SIG-M5 treated with dmso at 0.1 percent for 504 hours (cell line): ENCODE results near the gene ZNF862.
"Not testable (repeated sequence)": the region's sequence is repeated elsewhere in the genome, so short reads cannot be mapped to it uniquely, and the experiment has no call there.

ENCODE experiments used
- DNase-seq: peaks from one replicate; lab custom pipeline; 2025; ENCODE audit not compliant: unreplicated experiment; lab: John Stamatoyannopoulos, UW

Gene ZNF862

DNA sequence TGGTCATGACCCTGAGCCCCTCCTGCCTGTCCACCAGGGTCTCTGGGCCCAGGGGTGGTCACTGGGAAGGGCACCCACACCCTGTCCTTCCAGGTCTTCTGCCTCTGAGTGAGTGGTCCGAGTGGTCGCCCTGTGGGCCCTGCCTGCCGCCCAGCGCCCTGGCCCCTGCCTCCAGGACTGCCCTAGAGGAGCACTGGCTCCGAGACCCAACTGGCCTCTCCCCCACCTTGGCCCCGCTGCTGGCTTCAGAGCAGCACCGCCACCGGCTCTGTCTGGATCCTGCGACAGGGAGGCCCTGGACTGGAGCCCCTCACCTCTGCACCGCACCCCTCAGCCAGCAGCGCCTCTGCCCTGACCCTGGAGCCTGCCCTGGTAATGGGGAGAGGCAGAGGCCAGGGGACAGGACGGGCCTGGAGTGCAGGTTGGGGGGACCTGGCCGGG lies 13.9 kb upstream of the ZNF862 start:
- no peak for DNase-seq

DNA sequence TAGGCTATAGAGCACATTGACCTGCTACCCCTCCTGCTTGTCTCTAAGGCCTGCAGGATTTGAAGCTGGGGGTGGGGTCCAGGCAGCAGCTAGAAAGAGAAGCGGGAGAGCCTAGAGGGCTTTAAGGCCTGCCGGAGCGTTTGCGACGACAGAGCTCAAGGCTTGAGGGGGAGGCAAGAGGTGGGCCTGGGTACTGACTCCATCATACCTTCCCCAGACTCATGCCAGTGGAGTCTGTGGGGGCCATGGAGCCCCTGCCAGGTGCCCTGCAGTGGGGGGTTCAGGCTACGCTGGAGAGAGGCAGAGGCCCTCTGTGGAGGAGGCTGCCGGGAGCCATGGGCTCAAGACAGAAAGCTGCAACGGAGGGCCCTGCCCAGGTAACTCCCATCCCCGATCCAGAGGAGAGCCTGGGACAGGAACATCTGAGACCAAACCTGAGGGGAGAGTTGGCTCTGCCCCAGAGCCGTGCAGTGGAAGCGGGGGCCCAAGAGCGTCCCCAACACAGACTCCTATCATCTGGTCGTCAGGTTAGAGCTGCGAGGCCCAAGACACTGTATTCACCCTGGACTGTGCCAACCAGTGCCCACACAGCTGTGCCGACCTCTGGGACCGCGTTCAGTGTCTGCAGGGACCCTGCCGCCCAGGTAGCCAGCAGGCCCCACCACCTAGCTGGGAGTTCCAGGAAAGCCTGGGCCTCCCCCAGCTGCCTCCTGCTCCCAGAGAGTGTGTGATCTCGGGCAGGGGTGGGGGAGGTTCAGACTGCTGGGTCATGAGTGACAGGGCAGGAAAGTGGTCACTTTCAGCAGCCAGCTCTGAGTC lies 13.2 kb upstream of the ZNF862 start:
- no peak for DNase-seq

DNA sequence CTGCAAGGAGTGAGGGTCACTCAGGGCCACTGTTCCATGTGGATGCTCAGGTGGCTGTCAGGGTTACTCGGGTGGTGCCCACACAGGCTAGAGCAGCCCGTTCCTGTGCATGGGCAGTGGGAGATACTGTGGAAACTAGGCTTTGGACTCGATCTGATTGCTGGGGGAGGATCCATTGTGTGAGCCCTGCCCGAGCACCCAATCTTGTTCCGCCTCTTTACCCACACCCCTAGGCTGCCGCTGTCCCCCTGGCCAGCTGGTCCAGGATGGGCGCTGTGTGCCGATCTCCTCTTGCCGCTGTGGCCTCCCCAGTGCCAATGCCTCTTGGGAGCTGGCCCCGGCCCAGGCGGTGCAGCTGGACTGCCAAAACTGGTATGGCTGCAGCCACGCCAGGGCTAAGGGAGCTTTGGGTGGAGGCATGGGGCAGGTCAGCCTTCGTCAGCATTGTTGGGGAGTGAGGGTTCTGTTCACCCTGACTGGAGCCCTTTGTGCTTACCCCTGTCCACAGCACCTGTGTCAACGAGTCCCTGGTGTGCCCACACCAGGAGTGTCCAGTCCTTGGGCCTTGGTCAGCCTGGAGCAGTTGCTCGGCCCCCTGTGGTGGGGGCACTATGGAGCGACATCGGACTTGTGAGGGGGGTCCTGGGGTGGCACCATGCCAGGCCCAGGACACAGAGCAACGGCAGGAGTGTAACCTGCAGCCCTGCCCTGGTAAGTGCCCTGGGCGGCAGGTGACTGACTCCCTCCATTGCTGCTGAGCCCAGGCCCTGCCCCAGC lies 12.4 kb upstream of the ZNF862 start:
- no peak for DNase-seq

DNA sequence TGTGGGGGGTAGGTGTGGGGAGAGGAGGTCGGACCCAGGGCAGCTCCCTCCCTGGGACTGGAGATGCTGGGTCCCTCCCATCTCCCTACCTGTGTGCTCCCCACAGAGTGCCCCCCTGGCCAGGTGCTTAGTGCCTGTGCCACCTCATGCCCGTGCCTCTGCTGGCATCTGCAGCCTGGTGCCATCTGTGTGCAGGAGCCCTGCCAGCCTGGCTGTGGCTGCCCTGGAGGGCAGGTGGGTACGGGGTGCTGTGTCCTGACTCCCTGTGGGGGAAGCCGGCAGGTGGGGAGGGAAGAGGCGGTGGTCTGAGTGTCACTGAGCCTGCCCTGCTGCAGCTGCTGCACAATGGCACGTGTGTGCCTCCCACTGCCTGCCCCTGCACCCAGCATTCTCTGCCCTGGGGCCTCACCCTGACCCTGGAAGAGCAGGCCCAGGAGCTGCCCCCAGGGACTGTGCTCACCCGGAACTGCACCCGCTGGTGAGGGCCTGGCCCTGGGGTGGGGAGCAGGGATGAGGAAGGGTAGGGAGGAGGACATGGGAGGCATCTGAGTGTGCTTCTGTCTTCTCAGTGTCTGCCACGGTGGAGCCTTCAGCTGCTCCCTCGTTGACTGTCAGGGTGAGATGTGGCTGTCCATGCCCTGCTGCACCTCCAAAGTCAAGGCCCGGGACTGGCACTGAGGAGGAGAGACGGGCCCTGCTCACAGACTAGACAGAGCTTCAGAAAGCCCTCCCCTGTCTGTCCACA lies 11.7 kb upstream of the ZNF862 start:
- no peak for DNase-seq

DNA sequence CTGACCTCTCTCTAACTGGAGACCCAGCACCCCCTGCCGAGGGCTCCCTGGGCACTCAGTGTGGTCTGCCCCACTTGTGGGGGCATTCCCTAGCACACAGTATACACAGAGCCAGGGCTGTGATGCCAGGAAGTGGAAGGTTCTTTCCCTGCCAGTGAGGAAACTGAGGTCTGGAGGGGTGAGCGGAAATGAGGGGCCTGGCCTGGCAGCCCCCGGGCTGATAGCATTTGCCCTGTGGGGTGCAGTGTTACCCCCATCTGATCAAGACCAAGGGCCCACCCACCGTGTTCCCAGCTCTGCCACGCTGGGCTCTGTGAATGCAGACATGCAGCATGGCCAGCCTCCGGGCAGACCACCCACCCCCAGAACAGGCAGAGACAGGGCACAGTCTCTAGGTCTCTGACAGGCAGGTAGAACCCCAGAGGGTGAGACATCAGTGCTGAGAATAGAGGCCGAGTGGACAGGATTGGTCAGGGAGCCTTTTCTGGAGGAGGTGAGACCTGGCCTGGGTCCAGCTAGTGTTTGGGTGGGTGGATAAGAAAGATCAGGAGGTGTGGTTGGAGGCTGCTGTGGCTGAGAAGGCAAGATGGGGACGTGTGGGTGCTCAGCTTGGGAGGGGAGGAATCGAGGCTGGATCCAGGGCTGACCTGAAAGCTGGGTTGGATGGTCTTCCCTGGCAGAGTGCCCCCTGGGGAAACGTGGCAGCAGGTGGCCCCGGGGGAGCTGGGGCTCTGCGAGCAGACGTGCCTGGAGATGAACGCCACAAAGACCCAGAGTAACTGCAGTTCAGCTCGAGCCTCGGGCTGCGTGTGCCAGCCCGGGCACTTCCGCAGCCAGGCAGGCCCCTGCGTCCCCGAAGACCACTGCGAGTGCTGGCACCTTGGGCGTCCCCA lies 10.8 kb upstream of the ZNF862 start:
- DNase-seq: no peak

DNA sequence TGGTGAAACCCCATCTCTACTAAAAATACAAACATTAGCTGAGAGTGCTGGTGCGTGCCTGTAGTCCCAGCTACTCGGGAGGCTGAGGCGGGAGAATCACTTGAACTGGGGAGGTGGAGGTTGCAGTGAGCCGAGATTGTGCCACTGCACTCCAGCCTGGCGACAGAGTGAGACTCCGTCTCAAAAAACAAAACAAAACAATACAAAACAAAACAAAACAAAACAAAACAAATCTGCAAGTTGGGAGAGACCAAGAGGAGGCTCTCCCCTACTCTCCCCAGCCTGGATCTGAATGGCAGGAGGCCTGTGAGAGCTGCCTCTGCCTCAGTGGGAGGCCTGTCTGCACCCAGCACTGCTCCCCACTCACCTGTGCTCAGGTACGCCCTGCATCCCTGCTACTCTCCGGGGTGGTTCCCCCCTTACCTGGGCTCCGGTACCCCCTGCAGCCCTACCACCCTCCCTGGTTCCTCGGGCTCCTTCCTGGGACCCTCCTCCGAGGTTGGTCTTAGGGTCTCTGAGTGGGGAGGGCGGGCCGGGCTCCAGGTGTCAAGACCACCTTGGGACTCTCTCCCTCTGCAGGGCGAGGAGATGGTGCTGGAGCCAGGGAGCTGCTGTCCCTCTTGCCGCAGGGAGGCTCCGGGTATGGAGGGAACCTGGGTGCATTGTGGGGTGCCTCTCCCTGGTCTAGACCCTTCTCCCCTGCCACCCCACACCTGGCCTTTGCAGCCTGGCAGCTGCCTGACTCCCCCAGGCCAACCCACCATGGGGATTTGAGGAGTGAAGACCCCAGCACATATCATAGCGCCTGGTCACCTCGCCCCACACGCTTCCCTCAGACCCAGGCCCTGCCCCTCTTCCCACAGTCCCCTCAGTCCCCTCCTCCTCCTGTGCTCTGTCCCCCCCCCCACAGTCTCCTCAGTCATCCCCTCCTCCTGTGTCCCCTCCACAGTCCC lies 9.5 kb upstream of the ZNF862 start:
- DNase-seq: no peak

DNA sequence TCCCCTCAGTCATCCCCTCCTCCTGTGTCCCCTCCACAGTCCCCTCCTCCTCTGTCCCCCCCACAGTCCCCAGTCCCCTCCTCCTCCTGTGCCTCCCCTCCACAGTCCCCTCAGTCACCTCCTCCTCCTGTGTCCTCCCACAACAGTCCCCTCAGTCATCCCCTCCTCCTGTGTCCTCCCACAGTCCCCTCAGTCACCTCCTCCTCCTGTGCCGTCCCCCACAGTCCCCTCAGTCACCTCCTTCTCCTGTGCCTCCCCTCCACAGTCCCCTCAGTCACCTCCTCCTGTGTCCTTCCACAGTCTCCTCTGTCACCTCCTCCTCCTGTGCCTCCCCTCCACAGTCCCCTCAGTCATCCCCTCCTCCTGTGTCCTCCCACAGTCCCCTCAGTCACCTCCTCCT lies 7.6 kb upstream of the ZNF862 start:
- DNase-seq: not testable (repeated sequence)

DNA sequence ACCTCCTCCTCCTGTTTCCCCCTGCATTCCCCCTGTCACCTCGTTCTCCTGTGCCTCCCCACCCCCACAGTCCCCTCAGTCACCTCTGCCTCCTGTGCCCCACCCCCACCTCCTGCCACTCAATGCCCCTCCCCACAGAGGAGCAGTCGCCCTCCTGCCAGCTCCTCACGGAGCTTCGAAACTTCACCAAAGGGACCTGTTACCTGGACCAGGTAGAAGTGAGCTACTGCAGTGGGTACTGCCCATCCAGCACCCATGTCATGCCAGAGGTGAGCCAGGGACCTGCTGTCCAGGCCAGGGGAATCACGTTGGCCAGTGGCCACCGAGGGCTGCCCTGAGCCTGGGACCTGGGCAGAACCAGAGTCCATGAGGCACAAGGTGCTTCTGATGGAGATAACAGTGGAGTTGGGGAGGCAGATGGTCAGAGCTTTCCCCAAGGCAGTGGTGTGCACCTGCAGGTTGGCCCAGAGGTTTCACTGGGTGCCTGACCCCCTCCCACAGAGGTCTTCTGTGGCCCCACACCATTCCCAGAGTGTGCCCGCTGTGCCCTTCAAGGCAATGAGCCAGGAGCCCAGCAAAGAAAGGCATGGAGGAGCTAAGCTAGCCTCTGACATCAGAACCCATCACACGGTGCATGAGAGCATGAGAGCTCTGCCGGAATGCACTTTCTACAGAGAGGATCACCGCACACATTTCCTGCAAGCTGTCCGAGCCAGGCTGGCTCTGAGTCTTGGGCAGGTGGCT lies 7.0 kb upstream of the ZNF862 start:
- DNase-seq: no peak

DNA sequence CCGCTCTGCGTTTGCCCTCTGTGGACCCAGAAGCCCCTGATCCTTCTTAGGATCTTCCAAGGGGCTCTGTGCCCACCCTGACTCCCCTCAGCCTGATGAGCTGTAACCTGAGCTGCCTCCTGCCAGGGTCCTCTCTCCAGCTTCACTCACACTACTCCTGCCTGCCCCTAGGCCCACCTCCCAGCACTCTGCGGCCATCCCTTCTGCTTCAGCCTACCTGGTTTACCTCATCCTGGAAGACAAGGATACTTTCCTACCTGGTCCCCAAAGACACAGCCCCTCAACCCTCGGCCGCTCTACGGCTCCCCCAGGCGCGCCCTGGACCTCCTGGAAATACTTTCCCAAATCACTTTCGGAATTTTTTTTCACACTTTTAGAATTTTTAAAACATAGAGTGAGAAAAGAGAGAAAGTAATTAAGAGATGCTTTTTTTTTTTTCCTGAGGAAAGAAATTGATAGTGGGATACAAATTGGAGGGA lies 6.4 kb upstream of the ZNF862 start:
- DNase-seq: no peak

DNA sequence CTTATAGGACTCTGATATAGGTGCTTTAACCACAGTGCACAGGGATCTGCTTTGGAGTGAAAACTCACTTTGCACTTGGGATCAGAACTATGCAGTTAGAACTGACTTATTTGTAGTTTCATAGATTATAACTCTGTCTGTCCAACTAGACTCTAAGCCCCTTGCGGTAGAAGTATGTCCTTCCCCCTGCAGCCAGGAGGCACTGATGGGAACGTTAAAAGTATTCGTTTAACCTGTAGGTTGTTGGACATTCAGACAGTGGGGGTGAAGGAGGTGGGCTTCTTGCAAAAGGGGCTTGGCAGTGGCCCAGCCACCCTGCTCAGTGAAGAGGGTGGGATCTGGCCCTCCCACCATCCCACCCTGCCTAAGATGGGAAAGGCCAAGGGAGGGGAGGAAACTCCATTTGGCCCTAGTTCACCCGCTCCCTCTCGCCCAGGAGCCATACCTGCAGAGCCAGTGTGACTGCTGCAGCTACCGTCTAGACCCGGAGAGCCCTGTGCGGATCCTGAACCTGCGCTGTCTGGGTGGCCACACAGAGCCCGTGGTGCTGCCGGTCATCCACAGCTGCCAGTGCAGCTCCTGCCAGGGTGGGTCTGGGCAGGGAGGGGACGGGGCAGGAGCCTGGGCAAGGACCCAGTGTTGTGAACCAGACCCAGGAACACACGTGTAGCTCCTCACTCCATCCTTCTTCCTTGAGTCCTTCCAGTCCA lies 5.7 kb upstream of the ZNF862 start:
- DNase-seq: no peak

DNA sequence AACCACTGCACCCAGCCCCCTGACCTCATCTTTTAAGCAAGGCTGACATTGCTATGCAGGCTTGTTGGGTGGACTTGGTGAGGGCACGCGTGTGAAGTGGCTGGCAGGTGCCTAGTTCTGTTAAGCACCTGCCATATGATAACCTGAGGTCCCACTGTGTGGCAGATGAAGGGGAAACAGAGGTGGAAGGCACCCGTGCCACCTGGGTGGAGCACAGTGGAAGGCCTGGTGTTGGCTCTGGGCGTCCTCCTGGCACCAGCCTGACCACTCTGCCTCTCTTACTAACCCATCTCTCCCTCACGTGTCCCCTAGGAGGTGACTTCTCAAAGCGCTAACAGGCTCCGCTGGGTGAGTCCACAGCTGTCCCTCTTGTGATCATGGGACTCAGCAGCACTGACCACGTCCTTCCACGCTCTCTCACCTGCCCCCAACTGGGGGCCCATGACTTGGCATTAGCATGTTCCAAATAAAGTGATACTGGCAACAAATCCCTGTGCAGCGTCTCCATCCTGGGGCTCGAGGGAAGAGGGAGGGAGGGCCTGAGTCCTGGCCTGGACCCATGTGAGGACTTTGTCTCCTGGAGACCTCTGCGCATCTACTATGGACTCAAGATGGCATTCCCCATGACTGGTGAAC lies 4.6 kb upstream of the ZNF862 start:
- DNase-seq: no peak

DNA sequence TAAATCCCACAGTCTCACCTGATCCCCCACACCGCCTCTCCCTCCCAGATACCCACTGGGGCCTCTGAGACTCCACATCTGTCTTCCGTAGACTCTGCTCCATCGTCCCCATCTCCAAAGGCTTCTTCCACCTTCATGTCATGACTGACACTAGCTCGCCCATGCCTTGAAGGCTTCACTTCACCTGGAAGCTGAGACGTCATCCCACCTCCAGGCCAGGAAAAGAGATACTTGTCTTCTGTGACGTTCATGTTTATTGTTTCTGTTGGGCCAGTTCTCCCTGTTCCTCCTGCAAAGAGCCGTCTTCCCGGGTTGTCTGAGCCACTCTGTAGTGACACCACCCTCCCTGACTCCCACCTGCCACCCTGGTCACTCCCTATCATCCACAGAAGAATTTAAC lies 3.6 kb upstream of the ZNF862 start:
- DNase-seq: no peak

DNA sequence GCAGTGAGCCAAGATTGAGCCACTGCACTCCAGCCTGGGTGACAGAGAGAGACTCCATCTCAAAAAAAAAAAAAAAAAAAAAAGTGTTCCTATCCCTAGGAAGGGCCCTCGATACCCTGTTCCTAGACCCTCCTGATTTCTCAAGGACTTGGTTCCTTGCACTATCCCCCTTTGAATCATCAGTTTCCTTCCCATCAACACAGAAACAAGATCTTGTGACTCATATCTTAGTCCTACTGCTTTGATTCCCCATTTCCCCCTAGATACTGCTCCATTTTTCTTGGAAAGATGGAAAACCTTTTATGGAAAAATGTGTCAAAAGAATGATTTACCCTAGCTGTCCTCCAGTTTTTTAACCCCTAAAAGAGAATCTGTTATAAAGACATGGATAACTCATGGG lies 1.7 kb upstream of the ZNF862 start:
- no peak for DNase-seq

DNA sequence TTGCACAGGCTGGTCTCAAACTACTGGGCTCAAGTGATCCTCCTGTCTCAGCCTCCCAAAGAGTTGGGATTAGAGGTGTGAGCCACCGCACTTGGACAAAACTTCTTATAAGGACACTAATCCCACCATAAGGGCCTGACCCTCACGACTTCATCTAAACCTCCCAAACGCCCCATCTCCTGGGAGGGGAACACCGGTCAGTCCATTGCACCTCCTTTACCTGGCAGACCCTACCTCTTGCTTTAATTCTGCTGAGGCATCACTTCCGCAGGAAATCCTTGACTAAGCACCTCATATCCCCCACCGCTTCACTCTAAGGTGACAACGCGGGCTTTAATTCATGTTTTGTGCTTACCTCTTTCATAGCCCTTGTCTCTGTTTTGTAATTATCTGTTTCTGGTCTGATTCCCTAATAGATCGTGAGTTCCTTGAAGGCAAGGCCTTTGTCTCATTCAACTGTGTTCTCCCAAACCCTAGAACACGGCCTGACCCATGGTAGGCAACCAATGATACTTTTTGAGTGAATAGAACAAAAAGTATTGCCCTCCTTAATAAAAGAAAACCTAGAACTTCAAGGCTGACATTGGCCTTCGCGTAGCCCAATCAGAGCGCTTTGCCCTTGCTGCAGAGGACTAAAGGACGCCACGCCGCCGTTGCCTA lies 481 bp upstream of the ZNF862 start:
- DNase-seq: no peak

DNA sequence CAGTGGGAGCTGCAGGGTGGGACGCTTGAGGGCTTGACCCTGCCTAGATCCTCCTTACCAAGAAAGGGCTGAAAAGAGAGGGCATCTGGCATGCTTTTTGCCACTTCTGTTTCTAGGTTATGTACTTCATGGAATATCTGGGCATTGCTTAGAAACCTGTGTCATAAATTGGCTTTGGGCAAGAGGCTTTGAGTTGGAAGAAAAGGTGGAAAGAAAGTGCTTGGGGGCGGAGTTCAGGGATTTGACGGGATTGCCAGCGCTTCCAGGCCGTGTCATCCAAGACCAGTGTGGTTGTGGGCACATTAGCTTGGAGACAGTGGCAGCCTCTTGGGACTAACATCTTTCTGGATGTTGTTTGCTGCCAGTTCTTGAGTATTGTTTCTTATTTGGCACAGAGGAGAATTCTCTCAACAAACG lies 825 bp downstream of the ZNF862 start:
- no peak for DNase-seq

DNA sequence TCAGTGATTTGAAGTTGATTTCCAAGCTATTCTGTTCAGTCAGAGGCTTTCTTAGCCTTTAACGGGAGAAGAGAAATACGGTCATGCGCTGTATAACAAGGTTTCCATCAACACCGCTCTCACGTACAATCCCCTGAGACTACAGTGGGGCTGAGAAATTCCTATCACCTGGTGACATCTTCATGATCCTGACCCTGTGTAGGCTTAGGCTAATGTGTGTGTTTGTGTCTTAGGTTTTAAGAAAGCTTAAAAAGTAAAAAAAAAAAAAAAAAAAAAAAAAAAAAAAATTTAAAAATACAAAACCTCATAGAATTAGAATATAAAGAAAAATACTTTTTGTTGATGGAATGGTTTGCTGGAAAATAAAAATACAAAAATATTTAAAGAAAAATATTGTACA lies 1.8 kb downstream of the ZNF862 start:
- DNase-seq: no peak

DNA sequence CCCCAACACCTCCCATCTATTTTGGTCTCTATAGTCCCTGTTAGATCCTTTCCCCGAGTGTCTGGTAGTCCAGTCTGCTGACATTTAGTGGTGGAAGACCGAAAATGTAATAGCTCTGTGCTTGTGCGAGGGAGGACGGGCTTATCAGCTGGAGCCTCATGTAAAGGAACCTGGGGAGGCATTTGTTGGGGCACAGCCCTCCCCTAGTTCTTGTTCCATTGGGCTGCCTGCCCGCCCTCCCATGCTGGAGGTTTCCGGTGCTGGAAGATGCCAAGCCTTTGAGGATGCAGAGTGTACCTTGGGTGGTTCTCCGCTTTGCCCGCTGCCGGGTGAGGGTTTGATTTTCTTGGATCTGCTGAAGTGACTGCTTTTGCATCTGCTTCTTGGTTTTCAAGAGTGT lies 5.4 kb downstream of the ZNF862 start:
- DNase-seq: no peak
